ENCODE data around the gene LIM2. TPM values are rescaled to one million over a fixed set of nuclear protein-coding genes. Genes with fewer than 3 reads are reported as not detected.
"Not testable (repeated sequence)": the region's sequence is repeated elsewhere in the genome, so short reads cannot be mapped to it uniquely, and the experiment has no call there.

The LIM2 gene
- total and polyA plus RNA-seq, 2 experiments from 2014 or later: not detected

DNA sequence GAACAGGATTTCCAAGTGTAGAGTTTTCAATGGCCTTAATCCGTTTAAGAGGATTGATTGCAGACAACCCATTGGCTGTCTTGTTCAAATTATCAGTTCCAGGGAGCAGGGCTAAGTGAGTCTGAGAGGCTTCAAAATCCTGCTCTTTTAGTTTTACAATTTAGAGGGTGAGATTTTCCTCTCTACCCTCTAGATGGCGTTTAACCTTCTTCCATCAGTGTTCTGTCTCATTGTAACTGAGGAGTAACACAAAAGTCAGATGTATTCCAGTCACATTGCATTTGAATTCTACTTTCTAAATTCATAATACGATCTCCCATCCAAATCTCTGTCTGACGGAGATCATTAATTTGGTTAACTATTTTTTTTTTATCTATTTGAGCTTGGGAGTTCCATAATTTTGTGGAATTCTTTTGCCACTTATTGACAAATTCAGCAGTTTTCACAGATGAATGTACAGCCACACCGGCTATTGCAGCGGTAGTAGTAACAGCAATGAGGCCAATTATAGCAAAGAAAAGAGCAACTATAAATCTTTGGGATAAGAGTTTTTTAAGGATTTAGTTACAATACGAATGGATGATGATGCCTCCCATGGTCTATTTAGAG, 10.4 kb upstream of the LIM2 start:
- Mint-ChIP-seq H3K27ac (no peak overlapping the region), H3K27me3 (ENCODE audit: insufficient read depth, low read depth, poor library complexity) (peaks cover 4% of the 10 kb centered on the region), H3K9me3 (peaks cover 29% of the 10 kb centered on the region), H3K4me3 (no peak overlapping the region), H3K36me3 (ENCODE audit: low read depth) (peaks cover 42% of the 10 kb centered on the region), H3K4me1 (peaks cover 15% of the 10 kb centered on the region)
- DNase-seq (ENCODE audit: low spot score) (peak; percentile 70), ATAC-seq (0 out of 3 replicates have a peak, but pooled peaks have one; percentile 4)
- H3K9me2 ChIP-seq (ENCODE audit: insufficient read depth): no peaks in the 10 kb centered on the region
- no peaks in the 10 kb centered on the region for H4K20me1 ChIP-seq (replicated peaks; ENCODE audit: insufficient read depth)
- H3K27ac ChIP-seq (ENCODE audit: low read depth): no peak overlapping the region
- no peak overlapping the region for H3K4me3 ChIP-seq
- H3K79me2 ChIP-seq (replicated peaks; ENCODE audit: insufficient read depth): peaks cover 11% of the 10 kb centered on the region; the same call in 1 of the 2 replicates
- H3K4me1 ChIP-seq (ENCODE audit: insufficient read depth): 0 out of 2 replicates have a peak, but pooled peaks cover 8% of the 10 kb centered on the region
- H3K27me3 ChIP-seq (ENCODE audit: insufficient read depth): no peaks in the 10 kb centered on the region
- TF ChIP-seq ZNF114 (CRISPR knock-in tag; IDR thresholded peaks at IDR 0.05): no peak
- TF ChIP-seq, protein P1, sequence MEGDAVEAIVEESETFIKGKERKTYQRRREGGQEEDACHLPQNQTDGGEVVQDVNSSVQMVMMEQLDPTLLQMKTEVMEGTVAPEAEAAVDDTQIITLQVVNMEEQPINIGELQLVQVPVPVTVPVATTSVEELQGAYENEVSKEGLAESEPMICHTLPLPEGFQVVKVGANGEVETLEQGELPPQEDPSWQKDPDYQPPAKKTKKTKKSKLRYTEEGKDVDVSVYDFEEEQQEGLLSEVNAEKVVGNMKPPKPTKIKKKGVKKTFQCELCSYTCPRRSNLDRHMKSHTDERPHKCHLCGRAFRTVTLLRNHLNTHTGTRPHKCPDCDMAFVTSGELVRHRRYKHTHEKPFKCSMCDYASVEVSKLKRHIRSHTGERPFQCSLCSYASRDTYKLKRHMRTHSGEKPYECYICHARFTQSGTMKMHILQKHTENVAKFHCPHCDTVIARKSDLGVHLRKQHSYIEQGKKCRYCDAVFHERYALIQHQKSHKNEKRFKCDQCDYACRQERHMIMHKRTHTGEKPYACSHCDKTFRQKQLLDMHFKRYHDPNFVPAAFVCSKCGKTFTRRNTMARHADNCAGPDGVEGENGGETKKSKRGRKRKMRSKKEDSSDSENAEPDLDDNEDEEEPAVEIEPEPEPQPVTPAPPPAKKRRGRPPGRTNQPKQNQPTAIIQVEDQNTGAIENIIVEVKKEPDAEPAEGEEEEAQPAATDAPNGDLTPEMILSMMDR (conservative IDR thresholded peaks at IDR 0.05; ENCODE audit: low read depth in 2 of 2): peak; percentile 58 to 61
- H3K4me2 ChIP-seq: no peak overlapping the region
- H3K36me3 ChIP-seq (ENCODE audit: insufficient read depth): peaks cover 12% of the 10 kb centered on the region
- 0 out of 2 replicates have a peak, but pooled peaks cover 3% of the 10 kb centered on the region for H3F3A ChIP-seq (replicated peaks; ENCODE audit: low read depth)
- H2AFZ ChIP-seq: no peak overlapping the region

DNA sequence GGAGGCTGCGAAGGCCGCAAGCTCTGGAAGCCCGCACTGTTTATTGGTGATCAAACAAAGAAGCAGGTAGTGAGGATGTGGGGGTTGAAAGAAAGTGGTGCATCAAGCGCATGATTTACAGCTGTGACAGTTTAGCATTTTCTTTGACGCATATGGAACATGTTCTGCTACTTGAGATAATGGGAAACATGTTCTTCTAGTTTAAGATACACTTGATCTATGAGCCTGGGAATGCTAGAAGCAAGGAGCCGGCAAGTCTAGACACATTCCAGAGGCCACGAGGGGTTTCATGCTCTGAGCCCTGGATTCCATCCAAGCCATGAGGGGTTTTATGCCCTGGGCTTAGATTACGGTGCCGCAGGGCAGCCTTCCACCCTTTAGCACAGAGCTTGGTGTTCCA, 9.7 kb upstream of the LIM2 start:
- not testable (repeated sequence) for H3K27me3 Mint-ChIP-seq (ENCODE audit: insufficient read depth, low read depth, poor library complexity); H3K4me3 ChIP-seq; H3K27ac Mint-ChIP-seq; DNase-seq (ENCODE audit: low spot score); H3F3A ChIP-seq (replicated peaks; ENCODE audit: low read depth); H3K4me3 Mint-ChIP-seq; H2AFZ ChIP-seq; ATAC-seq; H3K9me2 ChIP-seq (ENCODE audit: insufficient read depth); H3K36me3 ChIP-seq (ENCODE audit: insufficient read depth); H3K27ac ChIP-seq (ENCODE audit: low read depth); H4K20me1 ChIP-seq (replicated peaks; ENCODE audit: insufficient read depth); H3K4me2 ChIP-seq; H3K4me1 ChIP-seq (ENCODE audit: insufficient read depth); H3K27me3 ChIP-seq (ENCODE audit: insufficient read depth)
- H3K79me2 ChIP-seq (replicated peaks; ENCODE audit: insufficient read depth): peaks cover 11% of the 10 kb centered on the region; the same call in 1 of the 2 replicates
- Mint-ChIP-seq H3K36me3 (ENCODE audit: low read depth) (peaks cover 35% of the 10 kb centered on the region), H3K9me3 (peaks cover 22% of the 10 kb centered on the region), H3K4me1 (peaks cover 15% of the 10 kb centered on the region)

DNA sequence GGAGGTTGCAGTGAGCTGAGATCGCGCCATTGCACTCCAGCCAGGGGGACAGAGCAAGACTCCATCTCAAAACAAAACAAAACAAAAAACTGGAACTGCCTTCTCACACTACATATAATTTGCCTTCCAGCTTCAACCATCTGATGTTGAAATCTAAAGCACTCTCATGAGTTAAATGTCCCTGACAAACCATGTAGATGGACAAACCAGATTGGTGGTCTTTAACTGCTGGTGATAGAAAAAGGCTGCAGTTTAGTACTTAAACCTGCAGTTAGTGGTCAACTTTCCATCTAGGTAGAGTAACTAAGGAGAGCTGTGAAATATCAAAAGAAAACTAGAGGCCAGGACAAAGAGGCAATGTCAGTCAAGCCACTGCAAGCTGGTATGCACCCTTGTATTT, 8.4 kb upstream of the LIM2 start:
- H3K4me3 Mint-ChIP-seq: peak overlapping the region; percentile 94
- peaks cover 10% of the 10 kb centered on the region; the same call in 2 of the 3 replicates for H3K9me3 Mint-ChIP-seq
- no peak overlapping the region for H2AFZ ChIP-seq
- peak overlapping the region; percentile 59; the same call in 1 of the 2 replicates for H3K27ac Mint-ChIP-seq
- ATAC-seq (no peak), DNase-seq (ENCODE audit: low spot score) (no peak)
- no peaks in the 10 kb centered on the region for H4K20me1 ChIP-seq (replicated peaks; ENCODE audit: insufficient read depth)
- peaks cover 16% of the 10 kb centered on the region for H3K4me1 Mint-ChIP-seq
- 0 out of 2 replicates have a peak, but pooled peaks cover 8% of the 10 kb centered on the region for H3K4me1 ChIP-seq (ENCODE audit: insufficient read depth)
- H3K27ac ChIP-seq (ENCODE audit: low read depth): no peak overlapping the region
- peaks cover 4% of the 10 kb centered on the region for H3K27me3 Mint-ChIP-seq (ENCODE audit: insufficient read depth, low read depth, poor library complexity)
- H3K36me3 Mint-ChIP-seq (ENCODE audit: low read depth): peaks cover 22% of the 10 kb centered on the region
- H3F3A ChIP-seq (replicated peaks; ENCODE audit: low read depth): 0 out of 2 replicates have a peak, but pooled peaks cover 3% of the 10 kb centered on the region
- H3K79me2 ChIP-seq (replicated peaks; ENCODE audit: insufficient read depth): peaks cover 11% of the 10 kb centered on the region; the same call in 1 of the 2 replicates
- no peaks in the 10 kb centered on the region for H3K36me3 ChIP-seq (ENCODE audit: insufficient read depth)
- H3K4me2 ChIP-seq: no peak overlapping the region
- no peaks in the 10 kb centered on the region for H3K9me2 ChIP-seq (ENCODE audit: insufficient read depth)
- H3K4me3 ChIP-seq: no peak overlapping the region
- H3K27me3 ChIP-seq (ENCODE audit: insufficient read depth): no peaks in the 10 kb centered on the region
- TF ChIP-seq EZH2 (IDR thresholded peaks at IDR 0.05; ENCODE audit: low read depth, unreplicated experiment) (no peak), EZH2phosphoT487 (IDR thresholded peaks at IDR 0.05; ENCODE audit: unreplicated experiment) (no peak), STAT1 (IDR thresholded peaks at IDR 0.05; ENCODE audit: unreplicated experiment) (no peak), NANOG (IDR thresholded peaks at IDR 0.05; ENCODE audit: borderline replicate concordance) (no peak), CREB1 (CRISPR knock-in tag; IDR thresholded peaks at IDR 0.05; ENCODE audit: low read depth) (no peak), JUNB (IDR thresholded peaks at IDR 0.05; ENCODE audit: unreplicated experiment) (no peak)
- TF ChIP-seq, protein P2, sequence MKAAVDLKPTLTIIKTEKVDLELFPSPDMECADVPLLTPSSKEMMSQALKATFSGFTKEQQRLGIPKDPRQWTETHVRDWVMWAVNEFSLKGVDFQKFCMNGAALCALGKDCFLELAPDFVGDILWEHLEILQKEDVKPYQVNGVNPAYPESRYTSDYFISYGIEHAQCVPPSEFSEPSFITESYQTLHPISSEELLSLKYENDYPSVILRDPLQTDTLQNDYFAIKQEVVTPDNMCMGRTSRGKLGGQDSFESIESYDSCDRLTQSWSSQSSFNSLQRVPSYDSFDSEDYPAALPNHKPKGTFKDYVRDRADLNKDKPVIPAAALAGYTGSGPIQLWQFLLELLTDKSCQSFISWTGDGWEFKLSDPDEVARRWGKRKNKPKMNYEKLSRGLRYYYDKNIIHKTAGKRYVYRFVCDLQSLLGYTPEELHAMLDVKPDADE (IDR thresholded peaks at IDR 0.05): no peak
- TF ChIP-seq, protein P3, sequence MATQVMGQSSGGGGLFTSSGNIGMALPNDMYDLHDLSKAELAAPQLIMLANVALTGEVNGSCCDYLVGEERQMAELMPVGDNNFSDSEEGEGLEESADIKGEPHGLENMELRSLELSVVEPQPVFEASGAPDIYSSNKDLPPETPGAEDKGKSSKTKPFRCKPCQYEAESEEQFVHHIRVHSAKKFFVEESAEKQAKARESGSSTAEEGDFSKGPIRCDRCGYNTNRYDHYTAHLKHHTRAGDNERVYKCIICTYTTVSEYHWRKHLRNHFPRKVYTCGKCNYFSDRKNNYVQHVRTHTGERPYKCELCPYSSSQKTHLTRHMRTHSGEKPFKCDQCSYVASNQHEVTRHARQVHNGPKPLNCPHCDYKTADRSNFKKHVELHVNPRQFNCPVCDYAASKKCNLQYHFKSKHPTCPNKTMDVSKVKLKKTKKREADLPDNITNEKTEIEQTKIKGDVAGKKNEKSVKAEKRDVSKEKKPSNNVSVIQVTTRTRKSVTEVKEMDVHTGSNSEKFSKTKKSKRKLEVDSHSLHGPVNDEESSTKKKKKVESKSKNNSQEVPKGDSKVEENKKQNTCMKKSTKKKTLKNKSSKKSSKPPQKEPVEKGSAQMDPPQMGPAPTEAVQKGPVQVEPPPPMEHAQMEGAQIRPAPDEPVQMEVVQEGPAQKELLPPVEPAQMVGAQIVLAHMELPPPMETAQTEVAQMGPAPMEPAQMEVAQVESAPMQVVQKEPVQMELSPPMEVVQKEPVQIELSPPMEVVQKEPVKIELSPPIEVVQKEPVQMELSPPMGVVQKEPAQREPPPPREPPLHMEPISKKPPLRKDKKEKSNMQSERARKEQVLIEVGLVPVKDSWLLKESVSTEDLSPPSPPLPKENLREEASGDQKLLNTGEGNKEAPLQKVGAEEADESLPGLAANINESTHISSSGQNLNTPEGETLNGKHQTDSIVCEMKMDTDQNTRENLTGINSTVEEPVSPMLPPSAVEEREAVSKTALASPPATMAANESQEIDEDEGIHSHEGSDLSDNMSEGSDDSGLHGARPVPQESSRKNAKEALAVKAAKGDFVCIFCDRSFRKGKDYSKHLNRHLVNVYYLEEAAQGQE (IDR thresholded peaks at IDR 0.05; ENCODE audit: unreplicated experiment): no peak
- TF ChIP-seq, protein P1 (conservative IDR thresholded peaks at IDR 0.05; ENCODE audit: low read depth in 2 of 2): no peak
